Chondrocyte (in vitro differentiated cells): ENCODE results near the gene ITGA7. TPM values are rescaled to one million over a fixed set of nuclear protein-coding genes. Genes with fewer than 3 reads are reported as not detected.
A peak's percentile ranks its signal among the peaks of the same experiment; 100 is the strongest.

Experiments used
- DNase-seq: peaks from one replicate; pipeline ENCODE4 v3.0.0; 2021; ENCODE audit warnings: mixed read lengths, low spot score
- H3K27ac Mint-ChIP-seq: one replicate; pipeline ENCODE4 v1.8.0; 2021; ENCODE audit warnings: mild to moderate bottlenecking, moderate library complexity, mixed read lengths; ENCODE audit not compliant: unreplicated experiment
- H3K27me3 Mint-ChIP-seq: 2 replicates; pipeline ENCODE4 v1.8.0; 2021; ENCODE audit warnings: low read depth, mixed read lengths
- H3K36me3 Mint-ChIP-seq: 2 replicates; pipeline ENCODE4 v1.8.0; 2021; ENCODE audit warnings: low read depth, mixed read lengths
- H3K4me1 Mint-ChIP-seq: 2 replicates; pipeline ENCODE4 v1.8.0; 2021; ENCODE audit warnings: low read depth, mild to moderate bottlenecking, mixed read lengths
- H3K4me3 Mint-ChIP-seq: one replicate; pipeline ENCODE4 v1.8.0; 2021; ENCODE audit warnings: mild to moderate bottlenecking, moderate library complexity, mixed read lengths; ENCODE audit not compliant: unreplicated experiment
- H3K9me3 Mint-ChIP-seq: 2 replicates; pipeline ENCODE4 v1.8.0; 2021; ENCODE audit warnings: low read depth, mixed read lengths
- CTCF ChIP-seq: fragments of 200-600 bp; sonication (generic); IDR thresholded peaks from 2 replicates; pipeline ENCODE4 v1.5.0; 2021; ENCODE audit warnings: antibody characterized with exemption, mild to moderate bottlenecking, moderate library complexity
- total RNA-seq: library from RNA; stranded (reverse); gene quantifications from 3 replicates; pipeline ENCODE4 v1.2.1, GENCODE V29; 2021

Gene ITGA7
- total RNA-seq, 1 donor from 2014 or later = 31.6 TPM

- peak; percentile 66 for TF ChIP-seq CTCF
- Mint-ChIP-seq H3K4me3 (peak overlapping the region; percentile 41), H3K27me3 (peaks cover 19% of the 10 kb centered on the region), H3K36me3 (no peaks in the 10 kb centered on the region), H3K9me3 (no peaks in the 10 kb centered on the region), H3K27ac (peak overlapping the region; percentile 55), H3K4me1 (peaks cover 14% of the 10 kb centered on the region)
- peak; percentile 74 for DNase-seq
Measured at GRCh38 chr12:55681142-55682077, 26.3 kb downstream of the ITGA7 start.

GRCh38 chr12:55679691-55680090 is 28.0 kb downstream of the ITGA7 start:
- Mint-ChIP-seq H3K27ac (no peak overlapping the region), H3K4me1 (peaks cover 14% of the 10 kb centered on the region), H3K36me3 (no peaks in the 10 kb centered on the region), H3K27me3 (peaks cover 21% of the 10 kb centered on the region), H3K4me3 (no peak overlapping the region), H3K9me3 (no peaks in the 10 kb centered on the region)
- peak; percentile 59 for DNase-seq
- no peak for TF ChIP-seq CTCF

- DNase-seq = no peak
- H3K27ac Mint-ChIP-seq = no peak overlapping the region
- TF ChIP-seq CTCF = no peak
- peaks cover 10% of the 10 kb centered on the region for H3K4me1 Mint-ChIP-seq
- H3K27me3 Mint-ChIP-seq = peaks cover 22% of the 10 kb centered on the region
- no peaks in the 10 kb centered on the region for H3K36me3 Mint-ChIP-seq
- no peak overlapping the region for H3K4me3 Mint-ChIP-seq
- no peaks in the 10 kb centered on the region for H3K9me3 Mint-ChIP-seq
Measured at GRCh38 chr12:55676707-55677106, 31.0 kb downstream of the ITGA7 start.

DNA sequence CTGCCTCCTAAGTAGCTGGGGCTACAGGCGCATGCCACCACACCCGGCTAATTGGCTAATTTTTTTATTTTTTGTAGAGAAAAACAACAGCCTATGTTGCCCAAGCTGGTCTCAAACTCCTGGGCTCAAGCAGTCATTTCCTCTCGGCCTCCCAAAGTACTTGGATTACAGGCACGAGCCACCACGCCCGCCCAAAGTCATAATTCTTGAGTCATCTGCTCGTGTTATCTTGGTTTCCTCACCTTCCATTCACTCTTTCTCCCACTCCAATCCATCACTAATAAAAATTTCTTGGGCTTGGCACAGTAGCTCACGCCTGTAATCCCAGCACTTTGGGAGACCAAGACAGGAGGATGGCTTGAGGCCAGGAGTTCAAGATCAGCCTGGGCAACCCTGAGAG is 32.0 kb downstream of the ITGA7 start:
- no peak overlapping the region for H3K4me3 Mint-ChIP-seq
- no peaks in the 10 kb centered on the region for H3K9me3 Mint-ChIP-seq
- no peak for TF ChIP-seq CTCF
- H3K27me3 Mint-ChIP-seq = peaks cover 22% of the 10 kb centered on the region
- H3K36me3 Mint-ChIP-seq = no peaks in the 10 kb centered on the region
- DNase-seq = no peak
- no peaks in the 10 kb centered on the region for H3K4me1 Mint-ChIP-seq
- H3K27ac Mint-ChIP-seq = no peak overlapping the region

DNA sequence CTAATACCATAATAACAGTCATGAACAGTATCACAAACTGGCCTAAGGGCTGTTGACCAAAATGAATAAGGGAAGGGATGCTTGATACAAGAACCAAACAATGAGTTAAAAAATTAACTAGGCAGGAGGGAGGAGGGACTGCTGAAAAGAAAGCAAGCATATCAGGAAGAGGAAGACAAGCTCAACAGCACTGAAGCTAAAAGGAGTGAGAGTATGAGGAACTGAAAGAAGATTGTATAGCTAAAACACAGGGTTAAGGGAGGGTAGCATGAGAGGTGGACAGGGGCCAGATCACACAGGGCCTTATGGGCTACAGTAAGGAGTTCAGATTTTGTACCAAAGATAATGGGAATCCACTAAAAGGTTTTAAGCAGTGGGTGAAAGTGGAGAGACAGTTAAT is 34.1 kb downstream of the ITGA7 start:
- H3K27ac Mint-ChIP-seq = no peak overlapping the region
- H3K9me3 Mint-ChIP-seq = no peaks in the 10 kb centered on the region
- TF ChIP-seq CTCF = no peak
- no peaks in the 10 kb centered on the region for H3K4me1 Mint-ChIP-seq
- DNase-seq = no peak
- peaks cover 22% of the 10 kb centered on the region for H3K27me3 Mint-ChIP-seq
- no peaks in the 10 kb centered on the region for H3K36me3 Mint-ChIP-seq
- H3K4me3 Mint-ChIP-seq = no peak overlapping the region
